Measurements from ENCODE around the gene PCIF1. TPM values are rescaled to one million over a fixed set of nuclear protein-coding genes. Genes with fewer than 3 reads are reported as not detected.

Gene PCIF1
- total RNA-seq, 1 donor from 2014 or later = 23.5 TPM

DNA sequence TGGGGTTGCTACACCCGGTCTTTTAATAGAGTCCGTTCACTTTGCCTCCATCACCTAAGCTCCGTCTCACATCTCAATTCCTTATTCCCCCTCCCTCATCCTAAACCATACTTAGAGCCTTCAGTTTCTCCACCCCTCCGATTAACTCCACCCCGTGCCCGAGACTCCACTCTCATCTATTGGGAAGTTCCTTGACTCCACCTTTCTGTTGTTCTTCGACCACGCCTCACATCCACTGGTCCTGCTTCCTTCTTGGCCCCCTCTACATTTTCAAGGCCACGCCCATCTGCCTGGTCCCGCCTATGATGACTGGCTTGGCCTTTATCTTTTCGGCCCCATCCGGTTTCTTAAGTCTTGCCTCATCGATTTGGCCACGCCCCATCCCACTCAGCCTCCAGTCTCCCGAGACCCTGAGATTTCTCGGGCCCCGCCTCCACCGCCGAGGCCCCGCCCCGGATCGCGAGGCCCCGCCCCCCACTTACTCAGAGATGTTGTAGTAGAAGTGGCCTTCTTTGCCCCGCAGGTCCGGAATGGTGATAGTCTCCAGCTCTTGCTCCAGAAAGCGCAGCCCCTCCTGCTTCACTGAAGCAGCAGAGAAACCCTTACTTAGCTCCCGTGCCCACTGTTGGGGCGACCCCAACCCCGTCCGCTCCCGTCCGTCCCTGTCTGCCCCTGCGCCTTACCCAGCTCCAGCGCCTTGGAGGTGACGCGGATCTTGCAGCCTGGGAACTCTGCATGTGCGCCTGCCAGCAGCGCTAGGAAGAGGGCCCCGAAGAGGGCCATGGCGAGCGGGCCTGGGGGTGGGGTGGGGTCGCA is 23.6 kb upstream of the PCIF1 start:
- DNase-seq (ENCODE audit: low spot score) = peak; percentile 97
- H3K4me1 Mint-ChIP-seq (ENCODE audit: low read depth) = peaks cover 25% of the 10 kb centered on the region
- H3K4me3 Mint-ChIP-seq (ENCODE audit: unreplicated experiment) = peak overlapping the region; percentile 79
- peaks cover 6% of the 10 kb centered on the region for H3K36me3 Mint-ChIP-seq (ENCODE audit: low read depth)
- no peaks in the 10 kb centered on the region for H3K27me3 Mint-ChIP-seq (ENCODE audit: low read depth)
- peak overlapping the region; percentile 94 for H3K27ac Mint-ChIP-seq (ENCODE audit: unreplicated experiment)
- TF ChIP-seq, protein P1, sequence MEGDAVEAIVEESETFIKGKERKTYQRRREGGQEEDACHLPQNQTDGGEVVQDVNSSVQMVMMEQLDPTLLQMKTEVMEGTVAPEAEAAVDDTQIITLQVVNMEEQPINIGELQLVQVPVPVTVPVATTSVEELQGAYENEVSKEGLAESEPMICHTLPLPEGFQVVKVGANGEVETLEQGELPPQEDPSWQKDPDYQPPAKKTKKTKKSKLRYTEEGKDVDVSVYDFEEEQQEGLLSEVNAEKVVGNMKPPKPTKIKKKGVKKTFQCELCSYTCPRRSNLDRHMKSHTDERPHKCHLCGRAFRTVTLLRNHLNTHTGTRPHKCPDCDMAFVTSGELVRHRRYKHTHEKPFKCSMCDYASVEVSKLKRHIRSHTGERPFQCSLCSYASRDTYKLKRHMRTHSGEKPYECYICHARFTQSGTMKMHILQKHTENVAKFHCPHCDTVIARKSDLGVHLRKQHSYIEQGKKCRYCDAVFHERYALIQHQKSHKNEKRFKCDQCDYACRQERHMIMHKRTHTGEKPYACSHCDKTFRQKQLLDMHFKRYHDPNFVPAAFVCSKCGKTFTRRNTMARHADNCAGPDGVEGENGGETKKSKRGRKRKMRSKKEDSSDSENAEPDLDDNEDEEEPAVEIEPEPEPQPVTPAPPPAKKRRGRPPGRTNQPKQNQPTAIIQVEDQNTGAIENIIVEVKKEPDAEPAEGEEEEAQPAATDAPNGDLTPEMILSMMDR (IDR thresholded peaks at IDR 0.05) = no peak
- H3K9me3 Mint-ChIP-seq (ENCODE audit: low read depth) = no peaks in the 10 kb centered on the region

DNA sequence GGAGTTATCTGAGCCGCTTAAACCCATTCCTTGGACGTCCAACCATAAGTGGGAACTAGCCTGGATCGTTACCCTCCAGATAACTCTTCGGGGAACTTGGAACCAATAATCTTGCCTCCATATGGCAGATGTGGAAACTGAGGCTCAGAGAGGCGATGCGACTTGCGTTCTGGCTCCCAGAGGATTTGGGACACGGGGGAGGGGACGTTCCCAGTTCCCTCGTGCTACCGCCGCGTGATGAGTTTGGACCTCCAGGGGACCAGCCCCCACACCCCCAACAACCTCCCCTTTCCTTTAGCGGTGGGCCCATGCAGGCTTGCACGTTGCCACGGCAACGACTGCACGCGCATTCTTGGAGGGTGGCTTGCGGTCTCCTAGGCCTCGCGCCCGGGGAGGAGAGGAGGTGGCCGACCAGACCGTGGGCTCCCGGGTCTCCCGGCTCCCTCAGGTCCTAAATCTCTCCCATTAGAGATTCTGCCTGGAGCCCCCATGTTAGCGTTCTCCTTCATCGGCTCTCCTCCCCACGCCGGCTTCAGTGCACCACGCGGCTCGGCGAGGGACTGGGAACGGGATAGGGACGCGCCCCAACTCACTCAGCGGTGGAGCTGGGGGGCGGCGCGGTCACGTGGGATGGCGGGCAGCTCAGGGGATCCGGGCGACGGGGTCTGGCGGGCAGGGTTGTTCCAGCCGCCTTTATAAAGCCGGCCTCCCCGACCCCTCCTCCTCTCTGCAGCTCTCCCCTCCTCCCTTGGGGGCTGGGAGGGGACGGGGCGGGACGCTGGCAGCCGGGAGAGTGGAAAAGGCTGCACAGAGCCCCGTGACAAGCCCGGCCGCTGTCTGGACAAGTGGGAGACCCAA is 22.8 kb upstream of the PCIF1 start, which contains the start of gene PLTP:
Gene PLTP, minus strand, starts transcription at position 670 of the 858 bp plus-strand sequence. CDS start 703 bp downstream, outside the sequence.
- peaks cover 25% of the 10 kb centered on the region for H3K4me1 Mint-ChIP-seq (ENCODE audit: low read depth)
- peak within 1 kb of the TSS; percentile 94 for H3K27ac Mint-ChIP-seq (ENCODE audit: unreplicated experiment)
- H3K36me3 Mint-ChIP-seq (ENCODE audit: low read depth) = peaks cover 6% of the 10 kb centered on the region
- no peaks in the 10 kb centered on the region for H3K27me3 Mint-ChIP-seq (ENCODE audit: low read depth)
- no peak for DNase-seq (ENCODE audit: low spot score)
- no peaks in the 10 kb centered on the region for H3K9me3 Mint-ChIP-seq (ENCODE audit: low read depth)
- TF ChIP-seq, protein P1 (IDR thresholded peaks at IDR 0.05) = no peak
- H3K4me3 Mint-ChIP-seq (ENCODE audit: unreplicated experiment) = peak within 1 kb of the TSS; percentile 79

DNA sequence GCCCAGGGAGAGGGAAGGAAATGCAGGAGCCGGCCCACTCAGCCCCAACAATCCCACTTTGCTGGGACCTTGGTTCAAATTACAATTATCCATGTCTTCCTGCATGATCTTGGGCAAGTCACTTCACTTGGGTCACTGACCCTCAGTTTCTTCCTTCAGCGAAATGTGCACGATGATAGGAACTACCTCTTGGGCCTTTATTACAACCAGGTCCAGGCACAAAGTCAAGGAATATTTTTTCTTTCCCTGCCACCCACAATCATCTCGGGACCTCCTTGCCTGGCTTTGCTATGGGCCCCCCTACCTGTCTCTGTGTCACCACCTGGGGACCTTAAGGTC is 22.2 kb upstream of the PCIF1 start:
- no peak for DNase-seq (ENCODE audit: low spot score)
- Mint-ChIP-seq H3K27ac (ENCODE audit: unreplicated experiment) (peak overlapping the region; percentile 74), H3K36me3 (ENCODE audit: low read depth) (peaks cover 5% of the 10 kb centered on the region), H3K9me3 (ENCODE audit: low read depth) (no peaks in the 10 kb centered on the region), H3K4me1 (ENCODE audit: low read depth) (peaks cover 25% of the 10 kb centered on the region), H3K27me3 (ENCODE audit: low read depth) (no peaks in the 10 kb centered on the region), H3K4me3 (ENCODE audit: unreplicated experiment) (peak overlapping the region; percentile 79)
- TF ChIP-seq, protein P1 (IDR thresholded peaks at IDR 0.05) = no peak

DNA sequence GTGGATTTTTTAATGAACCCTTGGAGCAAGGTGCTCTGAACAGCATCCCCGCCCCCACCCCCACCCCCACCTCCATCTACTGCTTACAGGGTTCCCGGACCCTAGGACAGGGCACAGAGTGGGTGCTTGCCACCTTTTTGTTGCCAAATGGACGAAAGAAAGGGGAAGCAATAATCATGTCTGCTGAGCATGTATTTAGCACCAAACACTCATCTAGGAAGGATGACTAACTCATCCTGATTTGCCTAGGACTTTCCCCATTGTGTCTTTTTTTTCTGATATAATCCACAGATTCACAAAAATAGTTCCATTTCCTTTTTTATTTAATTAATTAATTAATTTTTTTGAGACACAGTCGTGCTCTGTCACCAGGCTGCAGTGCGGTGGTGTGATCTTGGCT is 21.4 kb upstream of the PCIF1 start:
- no peak for DNase-seq (ENCODE audit: low spot score)
- peaks cover 29% of the 10 kb centered on the region for H3K4me1 Mint-ChIP-seq (ENCODE audit: low read depth)

DNA sequence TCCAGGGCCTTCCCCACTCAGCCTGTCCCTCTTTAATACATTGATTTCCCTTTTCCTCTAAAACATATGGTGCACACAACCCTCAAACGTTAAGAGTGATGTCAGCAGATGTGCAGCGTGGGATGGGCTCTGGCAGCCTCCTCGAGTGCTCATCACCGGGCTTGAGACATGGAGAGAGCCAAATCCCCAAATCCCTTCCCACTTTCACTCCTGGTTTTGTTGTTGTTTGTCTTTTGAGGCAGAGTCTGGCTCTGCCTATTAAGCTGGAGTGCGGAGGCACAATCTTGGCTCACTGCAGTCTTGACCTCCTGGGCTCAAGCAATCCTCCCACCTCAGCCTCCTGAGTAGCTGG is 16.7 kb upstream of the PCIF1 start:
- Mint-ChIP-seq H3K4me1 (ENCODE audit: low read depth) (peaks cover 38% of the 10 kb centered on the region), H3K4me3 (ENCODE audit: unreplicated experiment) (no peak overlapping the region), H3K27me3 (ENCODE audit: low read depth) (no peaks in the 10 kb centered on the region), H3K27ac (ENCODE audit: unreplicated experiment) (peak overlapping the region; percentile 27), H3K9me3 (ENCODE audit: low read depth) (no peaks in the 10 kb centered on the region), H3K36me3 (ENCODE audit: low read depth) (no peaks in the 10 kb centered on the region)
- TF ChIP-seq, protein P1 (IDR thresholded peaks at IDR 0.05) = no peak
- no peak for DNase-seq (ENCODE audit: low spot score)

More for the DNA sequence above, 21.4 kb upstream of the PCIF1 start:
- Mint-ChIP-seq H3K36me3 (ENCODE audit: low read depth) (peaks cover 3% of the 10 kb centered on the region), H3K27ac (ENCODE audit: unreplicated experiment) (no peak overlapping the region), H3K4me3 (ENCODE audit: unreplicated experiment) (no peak overlapping the region), H3K27me3 (ENCODE audit: low read depth) (no peaks in the 10 kb centered on the region), H3K9me3 (ENCODE audit: low read depth) (no peaks in the 10 kb centered on the region)
- TF ChIP-seq, protein P1 (IDR thresholded peaks at IDR 0.05) = no peak

Data from chondrocyte (in vitro differentiated cells).